ENCODE measurements around the gene KLK14. TPM values are rescaled to one million over a fixed set of nuclear protein-coding genes. Genes with fewer than 3 reads are reported as not detected.

The KLK14 gene
- total RNA-seq, 6 experiments from 2014 or later = 0.23 TPM; not detected in 5

DNA sequence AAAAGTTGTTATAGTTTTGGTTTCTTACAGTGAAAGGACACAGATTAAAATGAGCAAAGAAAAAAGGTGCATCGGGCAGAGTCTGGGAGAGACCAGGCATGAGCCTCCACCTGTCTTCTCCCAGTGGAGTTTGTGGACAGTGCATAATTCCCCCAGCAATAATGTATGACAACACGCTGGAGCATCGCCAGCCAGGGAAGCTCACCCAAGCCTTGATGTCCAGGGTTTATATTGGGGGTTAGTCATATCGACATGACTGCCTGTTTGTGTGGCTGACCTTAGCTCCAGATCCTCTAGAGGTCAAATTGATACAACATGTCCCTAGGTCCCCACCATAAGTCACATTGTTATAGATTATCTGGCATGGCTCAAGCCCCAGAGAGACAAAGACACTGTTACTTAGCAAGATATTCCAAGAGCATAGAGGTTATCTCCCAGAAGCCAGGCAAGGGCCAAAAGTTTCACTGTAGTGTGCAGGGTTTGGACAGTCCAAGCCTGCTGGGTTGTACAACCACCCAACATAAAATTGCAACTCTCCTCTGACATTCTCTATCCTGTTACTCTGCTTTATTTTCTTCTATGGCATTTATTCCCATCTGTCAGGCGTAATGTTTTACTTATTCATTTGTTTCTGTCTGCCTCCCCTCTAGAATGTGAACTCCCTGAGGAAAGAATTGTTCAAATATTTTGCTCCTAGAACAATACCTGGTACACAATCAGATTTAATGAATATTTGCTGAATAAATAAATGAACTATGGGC, 12.2 kb downstream of the KLK14 start:
- no peak for DNase-seq
- Mint-ChIP-seq H3K36me3 (ENCODE audit: low read depth) (peaks cover 5% of the 10 kb centered on the region; the same call in 1 of the 2 replicates), H3K9me3 (peaks cover 13% of the 10 kb centered on the region), H3K4me3 (no peak overlapping the region), H3K4me1 (ENCODE audit: low read depth) (no peaks in the 10 kb centered on the region), H3K27ac (no peak overlapping the region), H3K27me3 (ENCODE audit: insufficient read depth) (peaks cover 3% of the 10 kb centered on the region; the same call in 1 of the 2 replicates)
- TF ChIP-seq, protein P1, sequence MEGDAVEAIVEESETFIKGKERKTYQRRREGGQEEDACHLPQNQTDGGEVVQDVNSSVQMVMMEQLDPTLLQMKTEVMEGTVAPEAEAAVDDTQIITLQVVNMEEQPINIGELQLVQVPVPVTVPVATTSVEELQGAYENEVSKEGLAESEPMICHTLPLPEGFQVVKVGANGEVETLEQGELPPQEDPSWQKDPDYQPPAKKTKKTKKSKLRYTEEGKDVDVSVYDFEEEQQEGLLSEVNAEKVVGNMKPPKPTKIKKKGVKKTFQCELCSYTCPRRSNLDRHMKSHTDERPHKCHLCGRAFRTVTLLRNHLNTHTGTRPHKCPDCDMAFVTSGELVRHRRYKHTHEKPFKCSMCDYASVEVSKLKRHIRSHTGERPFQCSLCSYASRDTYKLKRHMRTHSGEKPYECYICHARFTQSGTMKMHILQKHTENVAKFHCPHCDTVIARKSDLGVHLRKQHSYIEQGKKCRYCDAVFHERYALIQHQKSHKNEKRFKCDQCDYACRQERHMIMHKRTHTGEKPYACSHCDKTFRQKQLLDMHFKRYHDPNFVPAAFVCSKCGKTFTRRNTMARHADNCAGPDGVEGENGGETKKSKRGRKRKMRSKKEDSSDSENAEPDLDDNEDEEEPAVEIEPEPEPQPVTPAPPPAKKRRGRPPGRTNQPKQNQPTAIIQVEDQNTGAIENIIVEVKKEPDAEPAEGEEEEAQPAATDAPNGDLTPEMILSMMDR (IDR thresholded peaks at IDR 0.05) = no peak

DNA sequence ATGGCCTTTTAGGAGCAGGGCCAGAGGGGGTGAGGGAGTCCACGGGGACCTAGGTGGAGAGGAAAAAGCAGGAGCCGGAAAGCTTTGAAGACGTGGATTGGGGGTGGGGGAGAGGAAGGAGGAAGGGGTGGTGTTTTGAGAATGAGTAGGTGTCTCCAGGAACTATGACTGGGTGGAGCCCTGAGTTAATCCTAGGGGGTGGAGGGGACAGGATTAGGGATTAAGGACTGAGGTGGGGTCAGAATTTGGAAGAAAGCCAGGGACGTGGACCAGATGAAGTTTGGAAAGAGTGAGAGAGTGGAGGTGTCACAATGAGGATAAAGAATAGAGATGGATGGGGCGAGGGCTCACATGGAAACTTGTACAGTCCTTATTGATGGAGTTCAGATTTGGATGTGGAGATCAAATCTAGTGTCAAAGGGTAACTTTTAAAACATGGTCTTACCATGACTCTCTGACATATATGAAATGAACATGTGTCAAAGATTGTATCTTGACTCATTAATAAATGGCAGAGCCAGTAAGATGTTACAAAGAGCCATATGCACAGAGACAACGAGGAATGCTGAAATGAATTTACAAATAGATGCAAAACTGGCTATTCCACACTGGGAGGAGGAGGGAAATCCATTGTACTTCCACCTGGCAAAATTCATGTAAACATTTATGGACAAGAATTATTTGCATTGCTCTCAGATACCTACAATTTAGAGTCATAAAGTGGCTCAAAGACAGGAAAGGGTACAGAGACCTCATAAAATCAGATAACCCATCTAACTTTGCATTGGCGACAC, 16.1 kb downstream of the KLK14 start:
- no peak overlapping the region for H3K27ac Mint-ChIP-seq
- TF ChIP-seq, protein P1 (IDR thresholded peaks at IDR 0.05) = no peak
- no peak overlapping the region for H3K4me3 Mint-ChIP-seq
- H3K9me3 Mint-ChIP-seq = peaks cover 18% of the 10 kb centered on the region
- no peaks in the 10 kb centered on the region for H3K4me1 Mint-ChIP-seq (ENCODE audit: low read depth)
- H3K36me3 Mint-ChIP-seq (ENCODE audit: low read depth) = peaks cover 5% of the 10 kb centered on the region; the same call in 1 of the 2 replicates
- no peak for DNase-seq
- peaks cover 6% of the 10 kb centered on the region for H3K27me3 Mint-ChIP-seq (ENCODE audit: insufficient read depth)

DNA sequence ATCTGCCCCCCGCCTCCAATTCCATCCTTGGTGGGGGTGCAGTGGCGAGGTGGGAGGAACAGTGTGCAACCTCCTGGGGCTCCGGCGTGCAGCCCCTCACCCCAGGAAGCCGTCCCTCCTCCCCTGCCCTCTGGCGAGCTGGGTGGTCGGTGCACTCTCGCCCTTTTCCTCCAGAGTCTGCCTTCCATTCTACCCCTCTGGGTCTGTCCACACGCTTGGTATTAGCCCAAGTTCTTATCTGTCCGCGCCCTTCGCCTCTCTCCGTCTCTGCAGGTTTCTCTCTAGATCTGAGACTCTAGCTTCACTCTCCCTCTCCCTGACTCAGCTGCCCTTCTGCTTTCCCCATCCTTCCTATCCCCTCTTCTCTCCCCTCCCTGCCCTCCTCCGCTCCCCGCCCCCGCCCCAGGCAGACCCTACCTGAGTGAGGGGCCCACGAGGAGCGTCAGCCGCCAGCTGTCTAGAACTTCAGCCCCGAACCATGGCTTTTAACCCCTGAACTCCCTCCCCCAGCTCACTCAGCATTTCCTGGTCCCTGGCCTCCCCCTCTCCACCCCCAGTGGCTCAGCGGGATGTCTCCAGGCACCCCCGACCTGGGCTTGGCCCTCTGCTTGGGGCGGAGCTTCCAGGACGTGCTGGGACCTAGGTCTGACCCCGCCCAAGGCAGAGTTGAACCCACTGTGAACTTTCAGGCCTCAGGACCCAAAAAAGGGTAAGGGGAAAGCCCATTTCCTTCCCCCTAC, 17.3 kb downstream of the KLK14 start:
- Mint-ChIP-seq H3K4me1 (ENCODE audit: low read depth) (no peaks in the 10 kb centered on the region), H3K9me3 (peaks cover 29% of the 10 kb centered on the region), H3K27me3 (ENCODE audit: insufficient read depth) (peaks cover 7% of the 10 kb centered on the region), H3K27ac (no peak overlapping the region), H3K4me3 (no peak overlapping the region), H3K36me3 (ENCODE audit: low read depth) (peaks cover 5% of the 10 kb centered on the region; the same call in 1 of the 2 replicates)
- DNase-seq = no peak
- TF ChIP-seq, protein P1 (IDR thresholded peaks at IDR 0.05) = no peak

DNA sequence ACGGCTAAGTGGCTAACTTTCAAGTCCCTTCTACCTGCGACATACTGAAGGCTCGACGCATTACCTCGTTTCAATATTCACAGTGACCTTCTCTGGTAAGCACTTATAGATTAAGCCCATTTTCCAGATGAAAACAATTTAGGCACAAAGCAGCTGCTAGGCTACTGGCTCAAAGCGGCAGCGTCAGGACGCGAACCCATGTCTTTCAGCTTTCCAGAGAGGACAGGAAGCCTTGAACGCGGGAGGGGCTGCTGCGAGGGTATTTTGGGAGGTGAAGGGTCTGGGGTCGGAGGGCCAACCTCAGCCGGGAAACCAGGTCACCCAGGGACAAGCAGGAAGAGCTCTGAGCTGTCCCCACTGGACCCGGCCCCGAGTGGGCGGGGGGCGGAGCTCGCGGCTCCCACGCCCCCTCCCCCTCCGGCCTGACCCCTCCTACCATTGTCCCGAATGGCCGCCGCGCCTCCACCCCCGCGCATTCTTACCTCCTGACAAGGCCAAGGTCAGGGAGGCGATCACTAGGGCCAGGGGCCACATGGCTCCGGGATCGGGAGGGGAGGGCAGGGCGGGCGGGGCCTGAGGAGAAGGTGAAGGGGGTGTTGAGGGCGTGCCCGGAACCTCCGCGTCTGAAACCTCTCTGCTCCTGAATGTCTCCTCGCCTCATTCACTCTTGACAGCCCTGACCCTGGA, 18.0 kb downstream of the KLK14 start, which contains the start of gene KLK13:
Gene KLK13 (minus strand): TSS at position 559 of the 687 bp plus-strand sequence. CDS start 25 bp downstream, at position 534.
- peaks cover 7% of the 10 kb centered on the region for H3K27me3 Mint-ChIP-seq (ENCODE audit: insufficient read depth)
- H3K9me3 Mint-ChIP-seq = peaks cover 29% of the 10 kb centered on the region
- TF ChIP-seq, protein P1 (IDR thresholded peaks at IDR 0.05) = no peak
- no peaks in the 10 kb centered on the region for H3K4me1 Mint-ChIP-seq (ENCODE audit: low read depth)
- DNase-seq = no peak
- H3K27ac Mint-ChIP-seq = no peak within 1 kb of the TSS
- peaks cover 5% of the 10 kb centered on the region; the same call in 1 of the 2 replicates for H3K36me3 Mint-ChIP-seq (ENCODE audit: low read depth)
- no peak within 1 kb of the TSS for H3K4me3 Mint-ChIP-seq

DNA sequence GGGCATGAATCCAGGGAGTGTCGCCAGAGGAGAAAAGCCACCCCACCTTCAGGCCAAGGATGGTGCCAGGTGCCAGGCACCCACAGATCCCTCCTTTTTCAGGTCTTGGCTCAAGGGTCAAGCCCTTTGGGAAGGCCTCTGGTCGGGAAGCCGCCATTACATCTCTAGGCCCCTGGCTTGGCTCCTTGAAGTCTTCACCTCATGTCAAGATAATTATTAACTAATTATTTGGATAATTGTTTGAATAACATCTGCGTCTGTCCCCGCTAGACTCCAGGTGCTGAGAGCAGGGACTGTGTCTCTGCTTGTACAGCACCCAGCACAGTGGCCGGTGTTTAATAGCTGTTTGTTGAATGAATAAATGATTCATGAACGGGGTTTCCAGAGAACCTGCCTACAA, 19.0 kb downstream of the KLK14 start:
- TF ChIP-seq, protein P1 (IDR thresholded peaks at IDR 0.05) = no peak
- Mint-ChIP-seq H3K9me3 (peaks cover 29% of the 10 kb centered on the region), H3K27me3 (ENCODE audit: insufficient read depth) (peaks cover 7% of the 10 kb centered on the region), H3K4me3 (no peak overlapping the region), H3K27ac (no peak overlapping the region), H3K4me1 (ENCODE audit: low read depth) (no peaks in the 10 kb centered on the region), H3K36me3 (ENCODE audit: low read depth) (peaks cover 5% of the 10 kb centered on the region; the same call in 1 of the 2 replicates)
- DNase-seq = no peak

All from HFFc6 (cell line).